HUDEP-2 (cell line): ENCODE measurements around the gene KCNG4.
A peak's percentile ranks its signal among the peaks of the same experiment; 100 is the strongest.

Experiments
- DNase-seq, 76 experiments: peaks; one replicate each; lab custom pipeline; 2025; ENCODE audit not compliant: unreplicated experiment in 76 of 76; lab: John Stamatoyannopoulos, UW

Gene KCNG4

GRCh38 chr16:84239909-84240308, at the start of gene KCNG4:
Gene KCNG4, minus strand, starts transcription at chr16:84240012. Its CDS starts 2,527 bp downstream, at chr16:84237485.
- DNase-seq: no peak

DNA sequence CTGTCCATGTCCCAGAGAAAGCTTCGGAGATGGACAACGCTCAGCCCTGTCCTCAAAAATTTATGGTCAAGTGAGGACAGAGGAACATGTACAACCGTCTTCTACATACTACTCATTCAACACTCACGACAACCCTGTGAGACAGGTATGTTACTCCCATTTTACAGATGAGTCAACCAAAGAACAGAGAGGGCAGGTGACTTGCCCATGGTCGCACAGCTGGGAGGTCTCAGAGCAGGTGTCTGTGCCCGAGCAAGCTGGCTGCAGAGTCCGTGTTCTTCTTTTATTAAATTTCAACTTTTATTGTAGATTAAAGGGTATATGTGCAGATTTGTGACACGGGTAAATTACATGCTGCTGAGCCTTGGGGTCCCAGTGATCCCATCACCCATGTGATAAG, 49.1 kb upstream of the KCNG4 start:
- DNase-seq: no peak

GRCh38 chr16:84286578-84287240, 46.9 kb upstream of the KCNG4 start:
- DNase-seq: no peak

DNA sequence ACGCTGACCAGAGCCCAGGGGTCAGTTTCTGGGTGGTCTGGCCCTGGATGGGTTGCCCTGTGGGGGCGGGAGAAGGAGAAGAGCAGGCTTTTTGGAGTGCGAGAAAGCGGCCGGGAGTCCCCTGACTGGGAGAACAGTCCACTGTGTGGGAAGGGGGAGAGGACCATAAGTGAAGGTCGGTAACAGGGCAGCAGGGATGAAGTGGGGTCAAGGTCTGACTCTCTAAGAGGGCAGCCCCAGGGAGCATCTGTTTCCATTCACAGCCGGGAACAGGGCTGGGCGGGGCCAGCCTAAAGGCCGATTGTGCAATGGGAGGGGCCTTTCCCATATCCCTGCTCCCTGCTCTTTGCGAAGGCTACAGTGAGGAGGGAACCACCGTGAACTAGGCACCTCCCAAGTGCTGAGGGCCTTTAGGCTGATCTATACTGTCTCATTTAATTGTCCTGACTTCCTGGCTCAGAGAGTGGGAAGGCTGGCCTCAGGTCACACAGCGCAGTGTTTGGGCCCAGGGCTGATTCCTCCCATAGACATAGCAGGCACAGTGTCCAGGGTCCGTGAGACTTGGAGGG, 44.4 kb upstream of the KCNG4 start:
- DNase-seq: no peak

GRCh38 chr16:84283314-84284153, 43.7 kb upstream of the KCNG4 start:
- DNase-seq: no peak

DNA sequence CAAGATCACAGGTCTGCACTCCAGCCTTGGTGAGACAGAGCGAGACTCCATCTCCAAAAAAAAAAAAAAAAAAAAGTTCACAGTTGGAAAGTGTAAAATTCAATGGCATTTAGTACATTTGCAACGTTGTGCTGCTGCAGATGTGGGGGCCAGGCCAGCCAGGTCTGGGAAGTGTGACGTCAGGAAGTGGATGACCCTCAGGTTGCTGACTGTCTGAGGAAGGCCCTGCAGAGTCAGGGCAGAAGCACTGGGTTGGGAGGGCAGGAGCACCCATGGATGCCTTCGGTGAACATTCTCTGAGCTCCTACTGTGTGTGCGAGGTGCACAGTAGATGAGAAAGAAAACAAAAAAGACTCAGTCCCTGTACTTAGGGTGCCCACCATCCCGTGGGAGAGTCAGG, 42.7 kb upstream of the KCNG4 start:
- DNase-seq: no peak

DNA sequence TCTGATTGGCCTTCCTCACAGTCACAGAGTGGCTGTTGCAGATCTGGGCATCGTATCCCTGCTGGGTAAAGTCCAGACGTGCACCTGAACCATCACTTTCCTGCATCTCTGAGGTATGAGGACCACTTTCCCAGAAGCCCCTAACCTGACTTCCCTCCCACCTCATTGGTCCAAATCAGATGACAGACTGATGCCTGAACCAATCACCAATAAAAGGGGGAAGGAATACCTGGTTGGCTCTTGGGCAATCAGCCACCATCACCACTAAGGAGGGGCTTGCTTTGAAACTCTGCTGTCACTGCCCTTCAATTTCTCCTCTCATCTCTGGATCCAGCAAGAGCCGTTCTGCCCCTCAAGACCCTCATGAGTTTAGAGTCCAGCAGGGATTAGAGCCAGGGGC, 41.3 kb upstream of the KCNG4 start:
- DNase-seq: peak in 4 of 76 experiments; percentile 1 to 11 (median 6)

- no peak for DNase-seq
Observed at GRCh38 chr16:84279881-84280280, 40.1 kb upstream of the KCNG4 start.

GRCh38 chr16:84278968-84279367, 39.2 kb upstream of the KCNG4 start:
- no peak for DNase-seq

GRCh38 chr16:84278333-84278732, 38.5 kb upstream of the KCNG4 start:
- no peak for DNase-seq

GRCh38 chr16:84277244-84277823, 37.5 kb upstream of the KCNG4 start:
- peak in 46 of 76 experiments; percentile 1 to 61 (median 26) for DNase-seq

GRCh38 chr16:84275585-84276151, 35.9 kb upstream of the KCNG4 start:
- DNase-seq: no peak

GRCh38 chr16:84274515-84274914, 34.7 kb upstream of the KCNG4 start:
- DNase-seq: no peak

DNA sequence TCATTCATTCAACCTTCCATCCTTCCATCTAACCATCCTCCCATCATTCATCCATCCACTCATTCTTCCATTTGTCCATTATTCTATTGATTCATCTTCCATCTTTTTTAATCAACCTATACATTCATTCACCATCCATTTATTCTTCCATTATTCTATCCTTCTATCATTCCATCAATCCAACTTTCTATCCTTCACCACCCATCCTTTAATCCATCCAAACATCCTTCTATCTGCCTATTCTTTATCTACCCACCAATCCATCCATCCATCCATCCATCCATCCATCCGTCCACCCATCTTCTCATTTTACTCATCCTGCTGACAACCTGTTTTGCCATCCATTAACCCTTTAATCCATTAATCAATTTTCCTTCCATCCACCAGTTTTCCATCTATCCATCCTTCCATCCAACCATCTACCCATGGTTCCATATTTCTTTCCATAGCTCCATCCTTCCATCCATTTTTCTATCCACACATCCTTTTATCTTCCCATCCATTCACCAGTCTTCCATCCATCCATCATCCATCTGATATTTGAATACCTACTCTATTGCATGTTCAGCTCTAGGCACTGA, 33.0 kb upstream of the KCNG4 start:
- DNase-seq: no peak

GRCh38 chr16:84271866-84272265, 32.1 kb upstream of the KCNG4 start:
- no peak for DNase-seq

- DNase-seq: no peak
Observed at GRCh38 chr16:84271037-84271436, 31.2 kb upstream of the KCNG4 start.

GRCh38 chr16:84270531-84270930, 30.7 kb upstream of the KCNG4 start:
- no peak for DNase-seq

DNA sequence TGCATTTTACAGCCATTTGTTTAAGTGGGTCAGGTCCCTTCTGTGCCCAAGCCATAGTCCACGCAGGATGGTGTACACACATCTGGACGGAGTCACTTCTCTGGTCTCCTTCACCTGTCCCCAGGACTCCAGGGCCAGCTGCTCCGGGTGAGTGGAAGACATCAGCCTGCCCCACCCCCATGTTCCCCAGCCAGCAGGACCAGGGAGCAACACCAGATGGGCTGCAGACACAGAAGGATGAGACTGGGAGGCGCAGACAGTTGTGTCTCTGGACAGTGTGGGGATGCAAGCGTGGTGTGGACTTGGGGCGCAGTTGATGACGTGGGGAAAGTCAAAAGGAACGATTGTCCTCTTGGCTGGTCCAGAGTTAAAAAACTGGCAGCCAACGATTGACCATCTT, 30.3 kb upstream of the KCNG4 start:
- DNase-seq: no peak

DNA sequence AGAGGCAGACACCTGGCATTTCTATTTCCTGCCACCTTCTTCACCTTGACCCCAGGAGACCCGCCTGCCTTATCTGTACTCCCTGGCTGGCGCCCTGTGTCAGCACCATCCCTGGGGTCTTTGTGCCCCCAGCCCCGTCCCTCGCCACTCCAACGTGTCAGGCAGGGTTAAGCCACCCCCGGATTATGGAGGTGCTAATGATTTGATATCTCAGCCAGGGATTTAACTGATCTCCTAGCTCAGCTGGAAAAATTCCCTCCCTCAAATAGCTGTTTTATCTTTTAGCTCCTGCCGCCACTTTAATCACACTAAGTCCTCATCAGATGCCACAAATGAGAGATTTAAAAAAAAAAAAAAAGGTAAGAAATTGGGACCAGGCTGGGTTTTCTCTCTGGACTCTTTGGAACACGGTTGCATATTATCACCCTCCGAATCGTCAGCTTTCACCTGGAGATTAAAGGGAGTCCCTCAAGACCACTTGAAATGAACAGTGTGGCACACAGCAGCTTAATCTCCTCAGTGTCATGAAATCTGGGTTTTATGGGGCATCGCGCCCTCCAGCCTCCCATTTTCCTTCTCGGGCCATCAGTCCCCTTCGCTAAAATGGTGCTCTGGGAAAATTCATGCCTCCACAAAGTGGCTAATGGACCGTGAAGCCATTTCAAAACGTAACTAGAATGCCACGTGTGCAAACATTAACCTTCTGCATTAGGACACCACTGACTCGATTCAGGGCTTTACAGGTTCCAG, 28.7 kb upstream of the KCNG4 start:
- DNase-seq: no peak

- no peak for DNase-seq
Observed at GRCh38 chr16:84267380-84267779, 27.6 kb upstream of the KCNG4 start.
